ENCODE results near the gene ASIC4.

Gene ASIC4

GRCh38 chr2:219514196-219514761 is at the start of gene ASIC4:
Gene ASIC4, plus strand, starts transcription at chr2:219514482. Its CDS starts 243 bp downstream, at chr2:219514725.
- DNase-seq (ENCODE audit: low read depth in 2 of 2): no peak

- no peak for DNase-seq (ENCODE audit: low read depth in 2 of 2)
These were observed 48.4 kb upstream of the ASIC4 start for GRCh38 chr2:219465659-219466561.

- DNase-seq (ENCODE audit: low read depth in 2 of 2): no peak
These were observed 47.2 kb upstream of the ASIC4 start for GRCh38 chr2:219466816-219467735.

- DNase-seq (ENCODE audit: low read depth in 2 of 2): no peak
These were observed 46.6 kb upstream of the ASIC4 start for GRCh38 chr2:219467736-219468075.

- DNase-seq (ENCODE audit: low read depth in 2 of 2): no peak
These were observed 45.7 kb upstream of the ASIC4 start for GRCh38 chr2:219468410-219469185.

GRCh38 chr2:219469186-219469724 is 45.0 kb upstream of the ASIC4 start:
- DNase-seq (ENCODE audit: low read depth in 2 of 2): no peak

GRCh38 chr2:219470429-219470828 is 43.9 kb upstream of the ASIC4 start:
- DNase-seq (ENCODE audit: low read depth in 2 of 2): no peak

GRCh38 chr2:219471476-219472371 is 42.6 kb upstream of the ASIC4 start:
- DNase-seq (ENCODE audit: low read depth in 2 of 2): no peak

GRCh38 chr2:219472629-219473187 is 41.6 kb upstream of the ASIC4 start:
- no peak for DNase-seq (ENCODE audit: low read depth in 2 of 2)

GRCh38 chr2:219473511-219473910 is 40.8 kb upstream of the ASIC4 start:
- no peak for DNase-seq (ENCODE audit: low read depth in 2 of 2)

- DNase-seq (ENCODE audit: low read depth in 2 of 2): no peak
These were observed 39.8 kb upstream of the ASIC4 start for GRCh38 chr2:219474285-219475060.

GRCh38 chr2:219475278-219475677 is 39.0 kb upstream of the ASIC4 start:
- no peak for DNase-seq (ENCODE audit: low read depth in 2 of 2)

GRCh38 chr2:219475697-219476651 is 38.3 kb upstream of the ASIC4 start:
- peak; percentile 54 to 63 for DNase-seq (ENCODE audit: low read depth in 2 of 2)

- no peak for DNase-seq (ENCODE audit: low read depth in 2 of 2)
These were observed 37.6 kb upstream of the ASIC4 start for GRCh38 chr2:219476652-219477151.

- no peak for DNase-seq (ENCODE audit: low read depth in 2 of 2)
These were observed 37.1 kb upstream of the ASIC4 start for GRCh38 chr2:219477179-219477578.

- no peak for DNase-seq (ENCODE audit: low read depth in 2 of 2)
These were observed 36.5 kb upstream of the ASIC4 start for GRCh38 chr2:219477815-219478214.

- DNase-seq (ENCODE audit: low read depth in 2 of 2): no peak
These were observed 35.4 kb upstream of the ASIC4 start for GRCh38 chr2:219478916-219479315.

GRCh38 chr2:219480004-219480403 is 34.3 kb upstream of the ASIC4 start:
- no peak for DNase-seq (ENCODE audit: low read depth in 2 of 2)

Measured in stimulated activated CD8-positive, alpha-beta memory T cell treated with anti-CD3 and anti-CD28 coated beads, Interleukin-2, amount 100 ng/mL, for 48 hours (primary cell).